ENCODE measurements around the gene MPC1. TPM values are rescaled to one million over a fixed set of nuclear protein-coding genes. Genes with fewer than 3 reads are reported as not detected.
A peak's percentile ranks its signal among the peaks of the same experiment; 100 is the strongest.

The MPC1 gene
- total RNA-seq, 1 experiment from 2014 or later: 109 TPM

DNA sequence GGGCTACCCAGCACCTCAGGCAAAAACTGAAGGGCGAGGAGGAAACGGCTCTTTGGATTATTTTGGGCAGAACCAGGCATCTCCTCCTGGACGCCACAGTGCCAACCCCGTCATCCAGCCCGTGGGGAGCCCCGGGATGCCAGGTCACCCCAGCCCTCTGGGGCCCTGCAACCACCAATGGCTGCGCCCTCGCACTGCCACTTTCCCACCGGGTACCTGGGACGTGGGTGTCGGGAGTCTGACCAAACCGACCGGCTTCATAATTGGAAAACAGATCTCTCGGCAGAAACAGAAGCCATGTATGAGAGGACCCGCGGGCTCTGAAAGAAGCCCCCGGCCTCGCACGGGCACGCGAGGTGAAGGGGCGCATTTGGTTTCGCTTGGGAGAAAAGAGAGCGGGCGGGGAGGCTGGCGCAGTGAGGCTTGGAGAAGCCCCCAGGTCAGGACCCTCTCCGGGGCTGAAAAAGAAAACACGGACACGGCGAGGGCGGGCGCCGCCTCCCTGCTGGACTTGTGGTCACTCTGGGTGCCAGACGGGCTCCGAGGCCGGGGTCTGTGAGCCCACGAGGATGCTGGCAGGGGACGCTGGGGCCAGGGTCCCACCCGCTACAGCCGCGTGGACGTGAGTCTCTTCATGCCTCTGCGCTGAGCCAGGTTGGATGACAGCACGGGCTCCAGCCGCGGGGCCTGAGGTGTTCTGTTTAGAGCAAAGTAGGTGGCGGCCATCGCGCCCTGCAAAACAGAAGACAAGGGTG lies 29.6 kb upstream of the MPC1 start:
- Histone ChIP-seq H3K9me3 (ENCODE audit: low read length) (no peaks in the 10 kb centered on the region), H3K9ac (ENCODE audit: low read length) (no peak overlapping the region), H3K27ac (ENCODE audit: low read length) (no peak overlapping the region), H3K4me1 (ENCODE audit: low read length) (no peaks in the 10 kb centered on the region), H3K9me2 (replicated peaks; ENCODE audit: insufficient read depth, low read length) (no peaks in the 10 kb centered on the region), H3K27me3 (ENCODE audit: low read length) (no peaks in the 10 kb centered on the region), H4K20me1 (ENCODE audit: insufficient read depth, low read depth, low read length) (no peaks in the 10 kb centered on the region), H3K4me3 (ENCODE audit: low read length) (no peak overlapping the region), H3K36me3 (ENCODE audit: insufficient read depth, low read length) (no peaks in the 10 kb centered on the region; the same call in 1 of the 2 replicates), H3K79me2 (ENCODE audit: low read length) (no peaks in the 10 kb centered on the region), H3K4me2 (ENCODE audit: low read depth, low read length, poor library complexity, severe bottlenecking) (no peak overlapping the region), H2AFZ (ENCODE audit: low read length) (no peak overlapping the region)
- no peak for DNase-seq

DNA sequence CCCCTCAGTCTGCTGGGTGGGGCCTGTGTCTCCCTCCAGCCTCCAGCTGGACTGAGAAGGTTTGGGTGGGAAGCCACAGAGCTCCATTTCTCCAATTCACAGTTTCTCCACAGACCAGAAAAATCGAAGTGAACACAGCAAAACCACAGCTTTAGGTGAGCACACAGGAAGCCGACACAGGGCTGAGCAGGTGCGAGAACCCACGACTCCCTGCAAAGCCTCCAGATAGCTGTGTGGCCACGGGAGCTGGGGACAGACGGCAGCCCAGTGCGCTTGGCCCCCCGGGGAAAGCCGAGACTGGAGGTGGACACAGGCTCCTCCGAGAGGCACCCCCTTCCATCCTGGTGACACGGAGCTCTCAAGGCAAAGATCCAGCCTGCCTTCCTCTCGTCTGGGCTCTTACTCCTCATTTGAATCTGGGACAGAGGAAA lies 29.0 kb upstream of the MPC1 start:
- Histone ChIP-seq H3K9me2 (replicated peaks; ENCODE audit: insufficient read depth, low read length) (no peaks in the 10 kb centered on the region), H3K4me2 (ENCODE audit: low read depth, low read length, poor library complexity, severe bottlenecking) (no peak overlapping the region), H2AFZ (ENCODE audit: low read length) (no peak overlapping the region), H3K79me2 (ENCODE audit: low read length) (no peaks in the 10 kb centered on the region), H3K27ac (ENCODE audit: low read length) (no peak overlapping the region), H3K4me3 (ENCODE audit: low read length) (no peak overlapping the region), H3K9me3 (ENCODE audit: low read length) (no peaks in the 10 kb centered on the region), H3K36me3 (ENCODE audit: insufficient read depth, low read length) (no peaks in the 10 kb centered on the region; the same call in 1 of the 2 replicates), H3K4me1 (ENCODE audit: low read length) (no peaks in the 10 kb centered on the region), H4K20me1 (ENCODE audit: insufficient read depth, low read depth, low read length) (no peaks in the 10 kb centered on the region), H3K27me3 (ENCODE audit: low read length) (no peaks in the 10 kb centered on the region), H3K9ac (ENCODE audit: low read length) (no peak overlapping the region)
- no peak for DNase-seq

GRCh38 chr6:166411271-166411670 lies 28.5 kb upstream of the MPC1 start:
- H3K4me3 ChIP-seq (ENCODE audit: low read length): no peak overlapping the region
- H3K27me3 ChIP-seq (ENCODE audit: low read length): no peaks in the 10 kb centered on the region
- H3K9ac ChIP-seq (ENCODE audit: low read length): no peak overlapping the region
- no peaks in the 10 kb centered on the region for H3K9me3 ChIP-seq (ENCODE audit: low read length)
- no peaks in the 10 kb centered on the region for H3K9me2 ChIP-seq (replicated peaks; ENCODE audit: insufficient read depth, low read length)
- no peak for DNase-seq
- no peaks in the 10 kb centered on the region for H3K79me2 ChIP-seq (ENCODE audit: low read length)
- H2AFZ ChIP-seq (ENCODE audit: low read length): no peak overlapping the region
- H4K20me1 ChIP-seq (ENCODE audit: insufficient read depth, low read depth, low read length): no peaks in the 10 kb centered on the region
- no peak overlapping the region for H3K27ac ChIP-seq (ENCODE audit: low read length)
- H3K4me1 ChIP-seq (ENCODE audit: low read length): no peaks in the 10 kb centered on the region
- no peaks in the 10 kb centered on the region; the same call in 1 of the 2 replicates for H3K36me3 ChIP-seq (ENCODE audit: insufficient read depth, low read length)
- no peak overlapping the region for H3K4me2 ChIP-seq (ENCODE audit: low read depth, low read length, poor library complexity, severe bottlenecking)

- no peaks in the 10 kb centered on the region for H3K9me2 ChIP-seq (replicated peaks; ENCODE audit: insufficient read depth, low read length)
- no peaks in the 10 kb centered on the region for H3K4me1 ChIP-seq (ENCODE audit: low read length)
- H3K27me3 ChIP-seq (ENCODE audit: low read length): no peaks in the 10 kb centered on the region
- H3K27ac ChIP-seq (ENCODE audit: low read length): no peak overlapping the region
- H4K20me1 ChIP-seq (ENCODE audit: insufficient read depth, low read depth, low read length): no peaks in the 10 kb centered on the region
- no peaks in the 10 kb centered on the region for H3K79me2 ChIP-seq (ENCODE audit: low read length)
- no peak for DNase-seq
- H3K36me3 ChIP-seq (ENCODE audit: insufficient read depth, low read length): no peaks in the 10 kb centered on the region
- H3K9me3 ChIP-seq (ENCODE audit: low read length): no peaks in the 10 kb centered on the region
- H2AFZ ChIP-seq (ENCODE audit: low read length): no peak overlapping the region
- H3K9ac ChIP-seq (ENCODE audit: low read length): no peak overlapping the region
- peak overlapping the region; percentile 1 for H3K4me2 ChIP-seq (ENCODE audit: low read depth, low read length, poor library complexity, severe bottlenecking)
- H3K4me3 ChIP-seq (ENCODE audit: low read length): no peak overlapping the region
Measured at GRCh38 chr6:166410426-166410935, 27.7 kb upstream of the MPC1 start.

GRCh38 chr6:166408936-166409755 lies 26.4 kb upstream of the MPC1 start:
- no peak for DNase-seq
- Histone ChIP-seq H3K27me3 (ENCODE audit: low read length) (no peaks in the 10 kb centered on the region), H3K4me2 (ENCODE audit: low read depth, low read length, poor library complexity, severe bottlenecking) (no peak overlapping the region), H3K9me3 (ENCODE audit: low read length) (no peaks in the 10 kb centered on the region), H3K9ac (ENCODE audit: low read length) (no peak overlapping the region), H4K20me1 (ENCODE audit: insufficient read depth, low read depth, low read length) (no peaks in the 10 kb centered on the region), H3K36me3 (ENCODE audit: insufficient read depth, low read length) (no peaks in the 10 kb centered on the region), H3K79me2 (ENCODE audit: low read length) (no peaks in the 10 kb centered on the region), H2AFZ (ENCODE audit: low read length) (no peak overlapping the region), H3K9me2 (replicated peaks; ENCODE audit: insufficient read depth, low read length) (no peaks in the 10 kb centered on the region), H3K4me1 (ENCODE audit: low read length) (no peaks in the 10 kb centered on the region), H3K4me3 (ENCODE audit: low read length) (no peak overlapping the region), H3K27ac (ENCODE audit: low read length) (no peak overlapping the region)

DNA sequence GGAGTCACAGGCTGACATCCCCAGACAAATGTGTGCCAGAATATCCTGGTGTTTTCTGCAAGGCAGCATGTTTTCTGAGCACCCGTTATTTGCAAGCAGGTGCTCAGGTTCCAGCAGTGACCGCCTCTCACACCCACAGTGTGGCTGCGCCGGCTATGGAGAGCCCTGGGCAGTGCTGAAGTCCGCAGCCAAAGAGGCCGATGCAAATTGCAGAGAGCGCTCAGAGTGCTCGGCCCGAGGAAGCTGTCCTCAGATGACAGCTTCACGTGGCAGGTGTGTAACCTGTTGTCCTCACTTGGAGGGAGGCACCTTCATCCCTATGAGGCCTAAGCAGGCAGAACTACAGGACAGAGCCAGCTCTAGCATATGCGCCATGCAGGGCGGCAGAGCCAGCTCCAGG lies 23.5 kb upstream of the MPC1 start:
- no peaks in the 10 kb centered on the region for H4K20me1 ChIP-seq (ENCODE audit: insufficient read depth, low read depth, low read length)
- no peaks in the 10 kb centered on the region for H3K9me3 ChIP-seq (ENCODE audit: low read length)
- no peak overlapping the region for H3K4me2 ChIP-seq (ENCODE audit: low read depth, low read length, poor library complexity, severe bottlenecking)
- no peaks in the 10 kb centered on the region for H3K9me2 ChIP-seq (replicated peaks; ENCODE audit: insufficient read depth, low read length)
- no peak overlapping the region for H3K4me3 ChIP-seq (ENCODE audit: low read length)
- peaks cover 16% of the 10 kb centered on the region for H3K4me1 ChIP-seq (ENCODE audit: low read length)
- H3K27ac ChIP-seq (ENCODE audit: low read length): no peak overlapping the region
- no peaks in the 10 kb centered on the region for H3K36me3 ChIP-seq (ENCODE audit: insufficient read depth, low read length)
- H3K9ac ChIP-seq (ENCODE audit: low read length): no peak overlapping the region
- H3K79me2 ChIP-seq (ENCODE audit: low read length): no peaks in the 10 kb centered on the region
- no peaks in the 10 kb centered on the region for H3K27me3 ChIP-seq (ENCODE audit: low read length)
- no peak overlapping the region for H2AFZ ChIP-seq (ENCODE audit: low read length)
- no peak for DNase-seq

DNA sequence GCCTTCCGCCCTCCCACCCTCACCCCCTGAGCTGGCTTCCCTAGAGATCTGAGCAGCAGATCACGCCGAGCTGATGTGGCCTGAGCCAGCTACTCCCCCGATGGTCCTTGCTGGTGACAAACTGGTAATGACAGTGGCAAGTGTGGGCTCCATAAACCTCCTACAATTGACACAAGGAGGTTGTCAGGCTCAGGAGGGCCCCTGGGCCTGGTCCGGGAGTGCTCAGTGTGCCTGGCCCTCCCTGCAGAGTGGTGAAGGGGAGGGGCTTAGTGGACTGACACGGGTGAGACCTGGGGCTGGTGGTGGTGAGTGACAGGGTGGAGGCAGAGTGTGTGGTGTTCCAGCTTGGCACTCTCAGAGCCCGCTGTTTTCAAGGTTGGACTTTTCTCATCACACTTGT lies 22.6 kb upstream of the MPC1 start:
- Histone ChIP-seq H3K27me3 (ENCODE audit: low read length) (no peaks in the 10 kb centered on the region), H3K9me2 (replicated peaks; ENCODE audit: insufficient read depth, low read length) (no peaks in the 10 kb centered on the region), H4K20me1 (ENCODE audit: insufficient read depth, low read depth, low read length) (no peaks in the 10 kb centered on the region), H2AFZ (ENCODE audit: low read length) (no peak overlapping the region), H3K4me3 (ENCODE audit: low read length) (no peak overlapping the region), H3K9ac (ENCODE audit: low read length) (no peak overlapping the region), H3K4me2 (ENCODE audit: low read depth, low read length, poor library complexity, severe bottlenecking) (no peak overlapping the region), H3K4me1 (ENCODE audit: low read length) (peaks cover 16% of the 10 kb centered on the region), H3K27ac (ENCODE audit: low read length) (no peak overlapping the region), H3K9me3 (ENCODE audit: low read length) (no peaks in the 10 kb centered on the region), H3K36me3 (ENCODE audit: insufficient read depth, low read length) (no peaks in the 10 kb centered on the region), H3K79me2 (ENCODE audit: low read length) (no peaks in the 10 kb centered on the region)
- DNase-seq: no peak

- Histone ChIP-seq H3K27me3 (ENCODE audit: low read length) (no peaks in the 10 kb centered on the region), H3K4me1 (ENCODE audit: low read length) (peaks cover 16% of the 10 kb centered on the region), H3K36me3 (ENCODE audit: insufficient read depth, low read length) (no peaks in the 10 kb centered on the region), H3K9me3 (ENCODE audit: low read length) (no peaks in the 10 kb centered on the region), H3K27ac (ENCODE audit: low read length) (no peak overlapping the region), H3K9ac (ENCODE audit: low read length) (no peak overlapping the region), H3K4me3 (ENCODE audit: low read length) (no peak overlapping the region), H3K9me2 (replicated peaks; ENCODE audit: insufficient read depth, low read length) (no peaks in the 10 kb centered on the region), H4K20me1 (ENCODE audit: insufficient read depth, low read depth, low read length) (no peaks in the 10 kb centered on the region), H2AFZ (ENCODE audit: low read length) (no peak overlapping the region), H3K79me2 (ENCODE audit: low read length) (no peaks in the 10 kb centered on the region), H3K4me2 (ENCODE audit: low read depth, low read length, poor library complexity, severe bottlenecking) (no peak overlapping the region)
- DNase-seq: no peak
Measured at GRCh38 chr6:166402582-166403277, 20.0 kb upstream of the MPC1 start.
